ENCODE data around the gene SKAP1.

GRCh38 chr17:48180842-48181629 lies 249.0 kb downstream of the SKAP1 start:
- TF ChIP-seq EZH2phosphoT487 (IDR thresholded peaks at IDR 0.05; ENCODE audit: low read length): no peak
- TF ChIP-seq CTCF (IDR thresholded peaks at IDR 0.05; ENCODE audit: low read length): no peak
